Testis (tissue), 3 donors: ENCODE data around the gene TFF1. TPM values are rescaled to one million over a fixed set of nuclear protein-coding genes. Genes with fewer than 3 reads are reported as not detected.

Source experiments
- DNase-seq: peaks from one replicate; pipeline ENCODE4 v3.0.0-alpha.2; 2019
- H3K27ac ChIP-seq, 2 donors: fragments of 200-600 bp; sonication (generic); one replicate each; pipeline ENCODE4 v1.5.1; 2019
- H3K27me3 ChIP-seq: fragments of 200-600 bp; sonication (generic); one replicate; pipeline ENCODE4 v1.5.1; 2019
- H3K36me3 ChIP-seq: fragments of 200-600 bp; sonication (generic); one replicate; pipeline ENCODE4 v1.5.1; 2017; ENCODE audit warnings: low read depth; ENCODE audit errors: missing control alignments
- H3K4me1 ChIP-seq: fragments of 200-600 bp; sonication (generic); one replicate; pipeline ENCODE4 v1.5.1; 2019
- H3K4me3 ChIP-seq, 2 donors: fragments of 200-600 bp; sonication (generic); one replicate each; pipeline ENCODE4 v1.5.1; 2017 to 2019
- H3K9me3 ChIP-seq: fragments of 200-600 bp; sonication (generic); one replicate; pipeline ENCODE4 v1.5.1; 2017
- POLR2A ChIP-seq: fragments of 450-650 bp; IDR thresholded peaks from one replicate; pipeline ENCODE4 v1.6.1; 2017; ENCODE audit warnings: antibody characterized with exemption, mild to moderate bottlenecking, moderate library complexity
- WGBS, 2 donors: methylation state at CpG; one replicate each; pipeline ENCODE4 v1.1.5; 2018; 5-methylcytosine and 5-hydroxymethylcytosine counted together
- intact Hi-C: fragments of 100-400 bp; cut with DNase I; formaldehyde crosslinking; loops from one replicate; pipeline ENCODE4 v1.15.1; 2023; ENCODE audit warnings: low total_unique reads
- polyA plus RNA-seq: library from polyadenylated mRNA; stranded (reverse); fragments of 350-450 nt; fragmentation: Illumina TruSeq; extraction: RNeasy Lipid Tissue Mini Kit (QIAGEN cat#74804); gene quantifications from one replicate; pipeline ENCODE4 v1.2.3, GENCODE V29; 2014; ENCODE audit warnings: low read depth, low replicate concordance; ENCODE audit not compliant: insufficient read depth
- total RNA-seq, 2 donors: library from RNA; depleted of rRNA; stranded (reverse); fragments of >200 nt; gene quantifications; one replicate each; pipeline ENCODE4 v1.2.3, GENCODE V29; 2016
- TF ChIP-seq, protein P1 (sequence below), 3 experiments: fragments of 450-650 bp in 2 of 3; fragments of 200-600 bp in 1 of 3; sonication (generic) in 1 of 3; IDR thresholded peaks; one replicate each; pipeline ENCODE4 v1.5.1; 2016 to 2019; ENCODE audit warnings: antibody characterized with exemption in 3 of 3, mild to moderate bottlenecking in 2 of 3, moderate library complexity in 1 of 3

TFF1 gene
- total and polyA plus RNA-seq, 3 donors from 2014 or later = not detected

DNA sequence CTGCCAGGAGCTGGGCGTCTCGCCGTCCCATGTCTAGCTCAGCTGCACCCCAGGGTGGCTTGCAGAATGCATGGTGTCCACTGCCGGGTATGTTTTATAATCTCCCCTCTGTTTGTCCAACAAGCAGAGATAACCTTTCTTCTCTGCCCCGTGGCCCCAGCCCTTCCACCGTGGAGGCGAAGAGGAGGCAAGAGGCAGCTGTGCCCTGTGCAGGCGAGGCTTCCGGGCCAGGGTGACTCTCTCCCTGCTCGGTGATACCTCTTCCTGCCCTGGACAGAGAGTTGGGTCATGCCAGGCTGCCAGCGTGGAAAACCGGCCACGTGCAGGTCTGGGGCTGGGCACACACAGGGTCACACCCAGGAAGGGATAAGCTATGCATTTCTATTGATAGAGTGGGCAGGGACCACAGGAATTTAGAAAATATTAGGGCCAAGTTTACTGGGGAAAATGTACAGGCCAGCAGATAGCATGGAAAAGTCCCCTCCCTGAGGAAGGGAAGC lies 15.4 kb downstream of the TFF1 start, which contains the start of gene TFF2:
Gene TFF2, minus strand, starts transcription at position 68 of the 500 bp plus-strand sequence. Its CDS starts 37 bp downstream, at position 31.
- no peaks in the 10 kb centered on the region for H3K4me1 ChIP-seq
- H3K4me3 ChIP-seq = no peak within 1 kb of the TSS
- no peaks in the 10 kb centered on the region for H3K36me3 ChIP-seq
- no peak for TF ChIP-seq POLR2A
- TF ChIP-seq, protein P1, sequence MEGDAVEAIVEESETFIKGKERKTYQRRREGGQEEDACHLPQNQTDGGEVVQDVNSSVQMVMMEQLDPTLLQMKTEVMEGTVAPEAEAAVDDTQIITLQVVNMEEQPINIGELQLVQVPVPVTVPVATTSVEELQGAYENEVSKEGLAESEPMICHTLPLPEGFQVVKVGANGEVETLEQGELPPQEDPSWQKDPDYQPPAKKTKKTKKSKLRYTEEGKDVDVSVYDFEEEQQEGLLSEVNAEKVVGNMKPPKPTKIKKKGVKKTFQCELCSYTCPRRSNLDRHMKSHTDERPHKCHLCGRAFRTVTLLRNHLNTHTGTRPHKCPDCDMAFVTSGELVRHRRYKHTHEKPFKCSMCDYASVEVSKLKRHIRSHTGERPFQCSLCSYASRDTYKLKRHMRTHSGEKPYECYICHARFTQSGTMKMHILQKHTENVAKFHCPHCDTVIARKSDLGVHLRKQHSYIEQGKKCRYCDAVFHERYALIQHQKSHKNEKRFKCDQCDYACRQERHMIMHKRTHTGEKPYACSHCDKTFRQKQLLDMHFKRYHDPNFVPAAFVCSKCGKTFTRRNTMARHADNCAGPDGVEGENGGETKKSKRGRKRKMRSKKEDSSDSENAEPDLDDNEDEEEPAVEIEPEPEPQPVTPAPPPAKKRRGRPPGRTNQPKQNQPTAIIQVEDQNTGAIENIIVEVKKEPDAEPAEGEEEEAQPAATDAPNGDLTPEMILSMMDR (IDR thresholded peaks at IDR 0.05) = no peak
- H3K27me3 ChIP-seq = no peaks in the 10 kb centered on the region
- no peak for DNase-seq
- WGBS, 2 donors = 70% methylated on average over 8 to 13 of the region's 13 CpGs
- no peaks in the 10 kb centered on the region for H3K9me3 ChIP-seq
- no peak within 1 kb of the TSS for H3K27ac ChIP-seq
- intact Hi-C loops = no loop called here

- Histone ChIP-seq H3K27me3 (no peaks in the 10 kb centered on the region), H3K36me3 (no peaks in the 10 kb centered on the region), H3K4me3 (no peak overlapping the region), H3K9me3 (no peaks in the 10 kb centered on the region), H3K27ac (no peak overlapping the region), H3K4me1 (no peaks in the 10 kb centered on the region)
- TF ChIP-seq POLR2A = no peak
- TF ChIP-seq, protein P1 (IDR thresholded peaks at IDR 0.05) = no peak
- no peak for DNase-seq
- intact Hi-C loops = no loop called here
- WGBS, 2 donors = 61 to 64% methylated on average over 11 of the region's 11 CpGs
Measured at GRCh38 chr21:42350318-42350910, 15.9 kb downstream of the TFF1 start.

- H3K27me3 ChIP-seq = no peaks in the 10 kb centered on the region
- TF ChIP-seq, protein P1 (IDR thresholded peaks at IDR 0.05) = no peak
- TF ChIP-seq POLR2A = no peak
- intact Hi-C loops = no loop called here
- H3K27ac ChIP-seq = no peak overlapping the region
- H3K9me3 ChIP-seq = no peaks in the 10 kb centered on the region
- no peaks in the 10 kb centered on the region for H3K36me3 ChIP-seq
- no peaks in the 10 kb centered on the region for H3K4me1 ChIP-seq
- H3K4me3 ChIP-seq = no peak overlapping the region
- no peak for DNase-seq
- 70 to 84% methylated on average over 11 to 14 of the region's 14 CpGs for WGBS, 2 donors
Measured at GRCh38 chr21:42349420-42350317, 16.7 kb downstream of the TFF1 start.

GRCh38 chr21:42348762-42349161 lies 17.6 kb downstream of the TFF1 start:
- H3K36me3 ChIP-seq = no peaks in the 10 kb centered on the region
- no peak for DNase-seq
- intact Hi-C loops = no loop called here
- no peak for TF ChIP-seq POLR2A
- TF ChIP-seq, protein P1 (IDR thresholded peaks at IDR 0.05) = no peak
- H3K9me3 ChIP-seq = no peaks in the 10 kb centered on the region
- H3K27ac ChIP-seq = no peak overlapping the region
- H3K4me1 ChIP-seq = no peaks in the 10 kb centered on the region
- WGBS, 2 donors = 97 to 100% methylated on average over 2 of the region's 2 CpGs
- no peak overlapping the region for H3K4me3 ChIP-seq
- H3K27me3 ChIP-seq = no peaks in the 10 kb centered on the region
